ENCODE measurements around the gene EXOC3. TPM values are rescaled to one million over a fixed set of nuclear protein-coding genes. Genes with fewer than 3 reads are reported as not detected.

EXOC3 gene
- total and polyA plus RNA-seq, 2 of the 8 experiments (the other 6 are each of a cell fraction or from before 2014, with no cell fraction given), result 14.4 to 30.0 TPM

DNA sequence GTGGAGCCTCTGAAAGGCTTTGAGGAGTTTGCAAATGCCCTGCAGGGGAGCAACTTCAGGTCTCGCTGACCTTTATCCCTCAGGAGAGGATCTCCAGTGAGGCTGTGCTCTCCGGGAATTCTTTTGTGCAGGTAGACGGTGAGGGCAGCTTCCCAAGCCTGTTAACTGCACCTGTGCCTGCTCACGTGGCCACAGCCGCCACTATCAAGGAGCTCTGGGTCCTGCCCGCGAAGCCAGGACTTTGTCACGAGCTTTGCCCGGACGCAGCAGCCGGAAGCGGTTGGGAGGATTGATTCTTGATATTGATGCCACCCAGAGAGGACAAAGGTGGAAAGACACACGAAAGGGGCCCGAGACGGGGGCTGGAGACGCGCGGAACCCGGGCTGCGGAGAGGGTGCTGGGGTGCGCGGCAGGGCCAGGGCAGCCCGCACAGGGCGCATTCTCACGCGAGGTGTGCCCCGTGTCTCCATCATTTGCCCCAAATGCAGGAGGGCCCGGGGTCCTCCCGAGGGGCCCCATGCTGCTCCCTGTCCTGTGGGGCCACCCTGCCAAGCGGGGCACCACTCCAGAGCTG lies 63.1 kb downstream of the EXOC3 start:
- Histone ChIP-seq H2BK5ac (ENCODE audit: low read depth, low read length) (no peak overlapping the region), H2AK5ac (ENCODE audit: low read depth, low read length) (no peak overlapping the region), H3K14ac (ENCODE audit: insufficient read length) (no peak overlapping the region), H2BK120ac (replicated peaks; ENCODE audit: low read depth, low read length) (no peak overlapping the region), H3K79me1 (ENCODE audit: low read depth, low read length) (no peaks in the 10 kb centered on the region), H3K4ac (replicated peaks; ENCODE audit: insufficient read length, low read depth, low read length) (no peak overlapping the region), H3K23ac (ENCODE audit: insufficient read length) (no peak overlapping the region), H2BK15ac (ENCODE audit: low read length) (no peak overlapping the region), H3K4me3 (ENCODE audit: extremely low read depth in 1 of 4, insufficient read depth in 2 of 4, low read depth in 3 of 4, low read length in 4 of 4) (no peak overlapping the region), H3K4me2 (ENCODE audit: insufficient read depth in 1 of 2, low read depth in 2 of 2, low read length in 2 of 2) (no peak overlapping the region), H3K9me3 (ENCODE audit: insufficient read depth in 2 of 2, low read depth in 1 of 2, low read length in 1 of 2) (no peaks in the 10 kb centered on the region), H4K91ac (replicated peaks; ENCODE audit: insufficient read length, low read length) (no peak overlapping the region), H2BK20ac (ENCODE audit: low read length) (no peak overlapping the region), H3K79me2 (ENCODE audit: control insufficient read depth in 1 of 2, insufficient read depth in 2 of 2, low read length in 2 of 2) (no peaks in the 10 kb centered on the region), H3K27me3 (replicated peaks in 1 of 4; ENCODE audit: control insufficient read depth in 3 of 4, extremely low read depth in 1 of 4, insufficient read depth in 3 of 4, low read length in 3 of 4) (peaks cover 0 to 13% (median 0%) of the 10 kb centered on the region in 4 experiments; a peak in 1 of 7 replicates), H3K9ac (replicated peaks in 1 of 4; ENCODE audit: extremely low read depth in 1 of 4, low read depth in 3 of 4, low read length in 3 of 4) (no peak overlapping the region), H3K18ac (ENCODE audit: extremely low read depth, low read length) (no peak overlapping the region; the same call in 1 of the 2 replicates), H4K20me1 (replicated peaks in 1 of 2; ENCODE audit: control insufficient read depth in 1 of 2, insufficient read depth in 2 of 2, low read length in 2 of 2) (no peaks in the 10 kb centered on the region), H3K23me2 (ENCODE audit: low read depth, low read length) (no peaks in the 10 kb centered on the region), H2BK12ac (ENCODE audit: low read depth, low read length) (no peak overlapping the region), H4K5ac (ENCODE audit: insufficient read length, low read depth, low read length) (no peak overlapping the region), H4K8ac (ENCODE audit: extremely low read depth, insufficient read depth, low read length) (no peak overlapping the region; the same call in 1 of the 2 replicates), H3K36me3 (ENCODE audit: control insufficient read depth in 2 of 4, insufficient read depth in 4 of 4, low read length in 3 of 4) (no peaks in the 10 kb centered on the region), H2AFZ (ENCODE audit: low read length) (no peak overlapping the region), H3K27ac (ENCODE audit: low read depth, low read length) (no peak overlapping the region), H3K56ac (replicated peaks; ENCODE audit: insufficient read length, low read depth, low read length) (no peak overlapping the region), H3K4me1 (replicated peaks in 1 of 4; ENCODE audit: control insufficient read depth in 3 of 4, insufficient read depth in 4 of 4, low read length in 3 of 4) (peaks cover 0 to 13% (median 5%) of the 10 kb centered on the region in 4 experiments; a peak in 6 of 7 replicates)
- ChIA-PET CTCF (ENCODE audit: partially characterized antibody) (interaction anchor here (0.7 to 1.5 kb wide), 2 partner anchors 59 to 71 kb away, joined by 3 read pairs; no protein-coding TSS in a partner anchor), POLR2A (ENCODE audit: partially characterized antibody) (no interaction called here)
- TF ChIP-seq BCL11A (IDR thresholded peaks at IDR 0.05; ENCODE audit: low read depth in 2 of 2, low read length in 2 of 2), result no peak
- TF ChIP-seq, protein P1, sequence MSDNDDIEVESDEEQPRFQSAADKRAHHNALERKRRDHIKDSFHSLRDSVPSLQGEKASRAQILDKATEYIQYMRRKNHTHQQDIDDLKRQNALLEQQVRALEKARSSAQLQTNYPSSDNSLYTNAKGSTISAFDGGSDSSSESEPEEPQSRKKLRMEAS (IDR thresholded peaks at IDR 0.05), result peak; percentile 77
- TF ChIP-seq, protein P2, sequence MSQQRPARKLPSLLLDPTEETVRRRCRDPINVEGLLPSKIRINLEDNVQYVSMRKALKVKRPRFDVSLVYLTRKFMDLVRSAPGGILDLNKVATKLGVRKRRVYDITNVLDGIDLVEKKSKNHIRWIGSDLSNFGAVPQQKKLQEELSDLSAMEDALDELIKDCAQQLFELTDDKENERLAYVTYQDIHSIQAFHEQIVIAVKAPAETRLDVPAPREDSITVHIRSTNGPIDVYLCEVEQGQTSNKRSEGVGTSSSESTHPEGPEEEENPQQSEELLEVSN (IDR thresholded peaks at IDR 0.05), result peak; percentile 69
- FAIRE-seq, result no peak
- 78% methylated on average over 27 of the region's 30 CpGs; no CpG with 5 or more reads in 1 of the 2 experiments for whole genome bisulfite sequencing, 2 experiments (ENCODE audit: extremely low coverage in 1 of 2, insufficient coverage in 1 of 2, insufficient read length in 1 of 2, insufficient replicate concordance in 2 of 2, low coverage in 1 of 2, low lambda C conversion rate in 2 of 2, missing lambda C conversion rate in 1 of 2)
- no peak for DNase-seq (ENCODE audit: low read depth in 1 of 2, low spot score in 2 of 2)
